ENCODE results near the gene IRF2BP1.

DNA sequence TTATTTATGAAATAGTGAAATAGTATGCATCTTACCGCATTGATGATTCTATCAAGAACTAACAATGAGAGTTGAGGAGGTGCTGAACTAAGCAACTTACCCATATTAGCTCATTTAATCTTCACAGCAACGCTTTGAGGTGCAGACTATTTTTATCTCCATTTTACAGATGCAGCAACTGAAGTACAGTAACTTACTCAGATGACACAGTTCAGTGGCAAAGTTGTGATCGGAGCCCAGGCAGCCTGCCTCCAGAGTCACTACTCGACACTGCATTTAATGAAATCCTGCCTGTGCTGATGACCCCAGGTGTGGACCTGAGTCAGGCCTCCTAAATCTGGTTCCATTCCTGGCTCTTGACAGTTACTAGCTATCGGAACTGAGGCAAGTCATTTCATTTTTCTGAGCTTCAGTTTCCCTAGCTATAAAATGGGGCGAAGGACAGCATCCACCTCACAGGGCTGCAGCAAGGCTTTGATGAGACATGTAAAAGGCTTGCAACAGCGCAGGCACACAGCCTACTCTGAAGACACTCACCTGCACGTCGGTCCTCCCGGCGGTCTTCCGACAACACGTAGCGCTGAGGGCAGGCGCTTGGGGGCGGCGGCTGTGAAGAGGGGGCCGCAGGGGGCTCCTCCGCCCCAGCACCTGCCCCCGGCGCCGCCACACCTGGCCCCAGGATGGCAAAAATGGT lies 14.9 kb upstream of the IRF2BP1 start:
- TF ChIP-seq, protein P1, sequence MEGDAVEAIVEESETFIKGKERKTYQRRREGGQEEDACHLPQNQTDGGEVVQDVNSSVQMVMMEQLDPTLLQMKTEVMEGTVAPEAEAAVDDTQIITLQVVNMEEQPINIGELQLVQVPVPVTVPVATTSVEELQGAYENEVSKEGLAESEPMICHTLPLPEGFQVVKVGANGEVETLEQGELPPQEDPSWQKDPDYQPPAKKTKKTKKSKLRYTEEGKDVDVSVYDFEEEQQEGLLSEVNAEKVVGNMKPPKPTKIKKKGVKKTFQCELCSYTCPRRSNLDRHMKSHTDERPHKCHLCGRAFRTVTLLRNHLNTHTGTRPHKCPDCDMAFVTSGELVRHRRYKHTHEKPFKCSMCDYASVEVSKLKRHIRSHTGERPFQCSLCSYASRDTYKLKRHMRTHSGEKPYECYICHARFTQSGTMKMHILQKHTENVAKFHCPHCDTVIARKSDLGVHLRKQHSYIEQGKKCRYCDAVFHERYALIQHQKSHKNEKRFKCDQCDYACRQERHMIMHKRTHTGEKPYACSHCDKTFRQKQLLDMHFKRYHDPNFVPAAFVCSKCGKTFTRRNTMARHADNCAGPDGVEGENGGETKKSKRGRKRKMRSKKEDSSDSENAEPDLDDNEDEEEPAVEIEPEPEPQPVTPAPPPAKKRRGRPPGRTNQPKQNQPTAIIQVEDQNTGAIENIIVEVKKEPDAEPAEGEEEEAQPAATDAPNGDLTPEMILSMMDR (IDR thresholded peaks at IDR 0.05) = no peak
- no peak for TF ChIP-seq POLR2A (IDR thresholded peaks at IDR 0.05)

Measured in thyroid gland (tissue), 4 donors.